Nephron progenitor cell (in vitro differentiated cells): Measurements from ENCODE around the gene PGAP6.
A peak's percentile ranks its signal among the peaks of the same experiment; 100 is the strongest.
"Not testable (repeated sequence)": the region's sequence is repeated elsewhere in the genome, so short reads cannot be mapped to it uniquely, and the experiment has no call there.

Experiments used
- DNase-seq: peaks from one replicate; pipeline ENCODE4 v3.0.0; 2021
- H3K27ac Mint-ChIP-seq: 2 replicates; pipeline ENCODE4 v1.8.0; 2021; ENCODE audit warnings: mild to moderate bottlenecking, moderate library complexity, mixed read lengths
- H3K27me3 Mint-ChIP-seq: 2 replicates; pipeline ENCODE4 v1.8.0; 2021; ENCODE audit warnings: mild to moderate bottlenecking, low read depth, mixed read lengths; ENCODE audit not compliant: poor library complexity
- H3K36me3 Mint-ChIP-seq: 2 replicates; pipeline ENCODE4 v1.8.0; 2021; ENCODE audit warnings: low read depth, mixed read lengths
- H3K4me1 Mint-ChIP-seq: 2 replicates; pipeline ENCODE4 v1.8.0; 2021; ENCODE audit warnings: mixed read lengths
- H3K4me3 Mint-ChIP-seq: 2 replicates; pipeline ENCODE4 v1.8.0; 2021; ENCODE audit warnings: mild to moderate bottlenecking, moderate library complexity, mixed read lengths
- H3K9me3 Mint-ChIP-seq: 2 replicates; pipeline ENCODE4 v1.8.0; 2021; ENCODE audit warnings: mild to moderate bottlenecking, moderate library complexity, mixed read lengths
- CTCF ChIP-seq: fragments of 200-600 bp; sonication (generic); IDR thresholded peaks from 2 replicates; pipeline ENCODE4 v1.5.0; 2021; ENCODE audit warnings: antibody characterized with exemption

The PGAP6 gene

GRCh38 chr16:337975-338575 lies 43.7 kb downstream of the PGAP6 start:
- no peak for DNase-seq
- no peak for TF ChIP-seq CTCF
- H3K4me1 Mint-ChIP-seq, result peaks cover 30% of the 10 kb centered on the region
- peaks cover 5% of the 10 kb centered on the region for H3K27me3 Mint-ChIP-seq
- no peak overlapping the region for H3K4me3 Mint-ChIP-seq
- H3K9me3 Mint-ChIP-seq, result peaks cover 23% of the 10 kb centered on the region
- no peak overlapping the region for H3K27ac Mint-ChIP-seq
- peaks cover 39% of the 10 kb centered on the region for H3K36me3 Mint-ChIP-seq

- H3K9me3 Mint-ChIP-seq, result peaks cover 22% of the 10 kb centered on the region
- H3K27ac Mint-ChIP-seq, result no peak overlapping the region
- TF ChIP-seq CTCF, result no peak
- peaks cover 5% of the 10 kb centered on the region for H3K27me3 Mint-ChIP-seq
- H3K4me1 Mint-ChIP-seq, result peaks cover 24% of the 10 kb centered on the region
- no peak overlapping the region for H3K4me3 Mint-ChIP-seq
- DNase-seq, result no peak
- peaks cover 33% of the 10 kb centered on the region for H3K36me3 Mint-ChIP-seq
Measured at GRCh38 chr16:337437-337836, 44.3 kb downstream of the PGAP6 start.

GRCh38 chr16:336269-336668 lies 45.5 kb downstream of the PGAP6 start:
- Mint-ChIP-seq H3K9me3 (peaks cover 14% of the 10 kb centered on the region), H3K4me1 (peaks cover 27% of the 10 kb centered on the region), H3K4me3 (no peak overlapping the region)

GRCh38 chr16:334861-335632 lies 46.7 kb downstream of the PGAP6 start:
- DNase-seq, H3K4me3 Mint-ChIP-seq, H3K27ac Mint-ChIP-seq, H3K27me3 Mint-ChIP-seq: not testable (repeated sequence)
- peaks cover 38% of the 10 kb centered on the region for H3K4me1 Mint-ChIP-seq
- H3K9me3 Mint-ChIP-seq, result peaks cover 12% of the 10 kb centered on the region
- H3K36me3 Mint-ChIP-seq, result peaks cover 22% of the 10 kb centered on the region

More at GRCh38 chr16:336269-336668, 45.5 kb downstream of the PGAP6 start:
- Mint-ChIP-seq H3K27ac (no peak overlapping the region), H3K27me3 (peaks cover 5% of the 10 kb centered on the region), H3K36me3 (peaks cover 23% of the 10 kb centered on the region)
- no peak for TF ChIP-seq CTCF
- DNase-seq, result no peak

GRCh38 chr16:334164-334832 lies 47.5 kb downstream of the PGAP6 start:
- Mint-ChIP-seq H3K36me3 (peaks cover 17% of the 10 kb centered on the region), H3K4me1 (peaks cover 33% of the 10 kb centered on the region), H3K9me3 (peaks cover 10% of the 10 kb centered on the region)
- not testable (repeated sequence) for H3K27me3 Mint-ChIP-seq, DNase-seq, H3K27ac Mint-ChIP-seq, H3K4me3 Mint-ChIP-seq

- no peak overlapping the region for H3K4me3 Mint-ChIP-seq
- no peak overlapping the region for H3K27ac Mint-ChIP-seq
- H3K4me1 Mint-ChIP-seq, result peaks cover 33% of the 10 kb centered on the region
- peaks cover 10% of the 10 kb centered on the region for H3K9me3 Mint-ChIP-seq
- H3K27me3 Mint-ChIP-seq, result peaks cover 5% of the 10 kb centered on the region
- DNase-seq, result no peak
- no peak for TF ChIP-seq CTCF
- peaks cover 17% of the 10 kb centered on the region for H3K36me3 Mint-ChIP-seq
Measured at GRCh38 chr16:333406-334094, 48.2 kb downstream of the PGAP6 start.

GRCh38 chr16:331181-331814 lies 50.5 kb downstream of the PGAP6 start:
- H3K9me3 Mint-ChIP-seq, result peaks cover 10% of the 10 kb centered on the region
- H3K4me3 Mint-ChIP-seq, H3K27me3 Mint-ChIP-seq, DNase-seq: not testable (repeated sequence)
- H3K4me1 Mint-ChIP-seq, result peaks cover 33% of the 10 kb centered on the region
- peaks cover 17% of the 10 kb centered on the region for H3K36me3 Mint-ChIP-seq
- peak overlapping the region; percentile 95 for H3K27ac Mint-ChIP-seq
